ENCODE data around the gene RNF41. TPM values are rescaled to one million over a fixed set of nuclear protein-coding genes. Genes with fewer than 3 reads are reported as not detected.
A peak's percentile ranks its signal among the peaks of the same experiment; 100 is the strongest.

Gene RNF41
- total RNA-seq, 1 donor: 131 TPM

DNA sequence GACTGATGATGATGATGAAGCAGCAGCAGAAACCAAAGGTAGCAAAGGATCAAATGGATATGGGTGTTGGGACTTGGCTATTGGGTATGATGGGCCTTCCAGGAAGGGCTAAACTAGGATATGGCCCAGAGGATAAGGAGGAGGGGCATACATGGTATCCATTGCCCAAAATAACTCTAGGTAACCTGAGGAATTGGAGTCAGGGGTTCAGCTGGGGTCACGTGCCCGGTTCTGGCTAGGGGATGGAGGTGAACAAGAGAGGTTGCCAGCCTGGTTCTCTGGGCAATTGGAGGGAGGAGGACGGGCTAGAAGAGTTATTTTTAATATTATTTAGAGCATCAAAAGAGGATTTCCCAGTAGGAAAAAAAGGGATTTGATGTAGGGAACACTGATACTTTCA is 39.2 kb upstream of the RNF41 start:
- no peak overlapping the region for H3K4me3 ChIP-seq (ENCODE audit: low read depth, low read length)
- DNase-seq (ENCODE audit: low read depth): no peak
- TF ChIP-seq, protein P1, sequence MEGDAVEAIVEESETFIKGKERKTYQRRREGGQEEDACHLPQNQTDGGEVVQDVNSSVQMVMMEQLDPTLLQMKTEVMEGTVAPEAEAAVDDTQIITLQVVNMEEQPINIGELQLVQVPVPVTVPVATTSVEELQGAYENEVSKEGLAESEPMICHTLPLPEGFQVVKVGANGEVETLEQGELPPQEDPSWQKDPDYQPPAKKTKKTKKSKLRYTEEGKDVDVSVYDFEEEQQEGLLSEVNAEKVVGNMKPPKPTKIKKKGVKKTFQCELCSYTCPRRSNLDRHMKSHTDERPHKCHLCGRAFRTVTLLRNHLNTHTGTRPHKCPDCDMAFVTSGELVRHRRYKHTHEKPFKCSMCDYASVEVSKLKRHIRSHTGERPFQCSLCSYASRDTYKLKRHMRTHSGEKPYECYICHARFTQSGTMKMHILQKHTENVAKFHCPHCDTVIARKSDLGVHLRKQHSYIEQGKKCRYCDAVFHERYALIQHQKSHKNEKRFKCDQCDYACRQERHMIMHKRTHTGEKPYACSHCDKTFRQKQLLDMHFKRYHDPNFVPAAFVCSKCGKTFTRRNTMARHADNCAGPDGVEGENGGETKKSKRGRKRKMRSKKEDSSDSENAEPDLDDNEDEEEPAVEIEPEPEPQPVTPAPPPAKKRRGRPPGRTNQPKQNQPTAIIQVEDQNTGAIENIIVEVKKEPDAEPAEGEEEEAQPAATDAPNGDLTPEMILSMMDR (IDR thresholded peaks at IDR 0.05; ENCODE audit: insufficient read depth, low read depth, low read length): no peak

DNA sequence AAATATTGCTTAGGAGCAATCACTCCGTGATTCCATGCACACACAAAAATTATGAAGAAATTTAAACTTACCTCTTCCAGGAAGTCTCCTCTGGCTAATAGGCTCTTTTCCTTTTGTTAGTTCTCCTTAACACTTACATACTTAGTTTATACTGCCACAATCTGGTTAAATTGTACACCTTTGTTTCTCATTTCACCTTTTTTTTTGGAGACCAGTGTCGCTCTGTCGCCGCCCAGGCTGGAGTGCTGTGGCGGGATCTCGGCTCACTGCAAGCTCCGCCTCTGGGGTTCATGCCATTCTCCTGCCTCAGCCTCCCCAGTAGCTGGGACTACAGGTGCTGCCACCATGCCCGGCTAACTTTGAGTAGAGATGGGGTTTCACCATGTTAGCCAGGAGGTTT is 38.7 kb upstream of the RNF41 start:
- TF ChIP-seq, protein P1 (IDR thresholded peaks at IDR 0.05; ENCODE audit: insufficient read depth, low read depth, low read length): no peak
- DNase-seq (ENCODE audit: low read depth): no peak
- H3K4me3 ChIP-seq (ENCODE audit: low read depth, low read length): no peak overlapping the region

DNA sequence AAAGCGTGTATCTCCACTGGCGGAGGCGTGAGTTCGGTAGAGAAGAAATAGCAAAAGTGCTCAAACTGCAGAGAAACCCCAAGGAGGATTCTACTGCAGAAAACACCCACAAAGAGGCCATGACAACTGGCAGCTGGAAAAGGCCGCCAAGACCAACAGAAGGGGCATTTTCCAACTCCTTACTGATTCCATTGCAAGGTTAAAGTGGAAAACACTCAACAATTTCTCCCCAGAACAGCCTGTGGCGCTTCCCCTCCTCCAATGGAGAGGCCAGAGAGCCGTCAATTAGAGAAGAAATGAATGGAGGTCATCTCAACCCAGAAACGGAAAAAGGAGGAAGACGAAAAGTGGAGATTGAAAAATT is 37.1 kb upstream of the RNF41 start:
- no peak for DNase-seq (ENCODE audit: low read depth)
- TF ChIP-seq, protein P1 (IDR thresholded peaks at IDR 0.05; ENCODE audit: insufficient read depth, low read depth, low read length): no peak
- H3K4me3 ChIP-seq (ENCODE audit: low read depth, low read length): peak overlapping the region; percentile 72

DNA sequence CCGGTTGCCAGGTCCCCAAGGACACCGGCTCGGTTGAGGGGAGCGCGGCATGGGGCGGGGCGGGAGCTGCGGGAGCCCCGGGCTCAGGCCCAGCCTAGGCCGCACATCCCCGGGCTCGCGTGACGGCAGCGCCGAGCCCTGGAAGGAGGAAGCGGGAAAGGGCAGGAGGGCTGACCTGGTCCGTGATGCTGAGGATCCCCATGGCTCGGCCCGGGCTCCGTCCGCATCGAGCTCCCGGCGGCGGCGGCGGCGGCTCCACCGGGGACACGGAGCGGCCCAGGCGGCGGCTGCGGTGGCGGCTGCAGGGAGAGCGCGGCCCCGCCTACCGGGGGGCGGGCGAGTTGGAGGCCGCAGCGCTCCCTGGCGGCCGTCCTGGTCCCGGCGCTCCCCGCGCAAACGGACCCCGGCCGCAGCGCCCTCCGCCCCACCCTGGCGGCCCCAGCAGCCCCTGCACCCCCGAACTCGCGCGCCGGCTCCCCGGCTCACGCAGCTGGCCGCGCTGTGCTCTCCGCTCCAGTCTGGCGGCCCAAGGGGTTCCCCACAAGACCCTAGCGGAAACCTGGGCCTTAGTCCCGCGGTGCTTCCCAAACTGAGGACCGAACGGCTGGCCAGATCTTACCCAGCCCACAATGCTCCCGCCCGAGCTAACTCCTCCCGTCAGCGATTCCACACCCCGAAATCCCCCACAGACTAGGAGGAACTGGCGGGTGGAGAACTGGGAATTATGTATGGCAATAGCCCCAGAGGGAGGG is 36.5 kb upstream of the RNF41 start, which contains the start of gene ANKRD52:
TSS of gene ANKRD52 (minus strand) at position 317 of the 752 bp plus-strand sequence. CDS start at position 202, 115 bp downstream.
- TF ChIP-seq, protein P1 (IDR thresholded peaks at IDR 0.05; ENCODE audit: insufficient read depth, low read depth, low read length): peak; percentile 41
- H3K4me3 ChIP-seq (ENCODE audit: low read depth, low read length): peak within 1 kb of the TSS; percentile 72
- peak; percentile 65 for DNase-seq (ENCODE audit: low read depth)

DNA sequence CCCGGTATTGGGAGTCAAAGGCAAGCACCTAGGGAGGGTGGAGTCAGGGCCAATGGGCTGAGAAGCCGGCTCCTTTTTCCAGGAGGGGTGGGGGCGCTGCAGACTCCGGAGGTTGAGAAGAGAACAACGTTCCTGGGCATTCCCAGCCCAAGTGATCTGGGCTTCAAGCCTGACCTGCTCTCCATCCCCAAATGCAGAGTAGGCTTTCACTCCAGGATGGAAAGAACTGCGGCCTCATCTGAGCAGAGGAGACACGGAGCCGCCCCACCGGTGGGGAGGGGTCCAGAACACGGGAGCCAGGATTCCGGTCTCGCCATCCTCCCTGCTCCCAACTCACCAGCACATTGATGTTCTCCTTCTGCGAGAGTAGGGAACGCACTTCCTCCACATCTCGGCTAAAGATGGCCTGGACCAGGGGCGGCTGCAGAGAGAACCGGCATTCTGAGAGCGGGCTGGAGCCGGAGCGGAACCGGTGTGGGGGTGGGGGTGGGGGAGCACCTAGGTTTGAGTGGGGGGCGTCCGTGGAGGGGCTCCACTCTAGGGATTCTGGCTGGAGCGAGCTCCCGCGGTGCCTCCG is 35.9 kb upstream of the RNF41 start:
- TF ChIP-seq, protein P1 (IDR thresholded peaks at IDR 0.05; ENCODE audit: insufficient read depth, low read depth, low read length): no peak
- peak overlapping the region; percentile 72 for H3K4me3 ChIP-seq (ENCODE audit: low read depth, low read length)
- DNase-seq (ENCODE audit: low read depth): peak; percentile 30

DNA sequence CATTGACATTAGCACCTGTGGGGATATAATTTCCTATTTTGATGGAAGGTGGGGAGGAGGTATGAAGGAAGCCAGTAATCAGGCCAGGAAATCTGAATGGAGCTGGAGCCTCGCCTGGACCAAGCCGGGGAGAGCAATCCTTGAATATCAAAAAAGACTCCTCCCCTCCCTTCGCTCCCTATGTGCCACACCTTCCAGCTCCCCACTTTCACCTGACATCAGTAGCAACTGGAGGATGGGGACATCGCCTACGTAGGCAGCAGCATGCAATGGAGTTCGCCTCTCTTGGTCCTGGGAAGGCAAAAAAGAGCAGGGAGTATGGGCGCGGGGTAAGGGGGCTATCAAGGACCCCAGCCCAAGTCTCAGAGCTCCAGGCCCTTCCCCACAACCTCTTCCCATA is 35.3 kb upstream of the RNF41 start:
- DNase-seq (ENCODE audit: low read depth): no peak
- TF ChIP-seq, protein P1 (IDR thresholded peaks at IDR 0.05; ENCODE audit: insufficient read depth, low read depth, low read length): no peak

More for the DNA sequence above, 35.3 kb upstream of the RNF41 start:
- H3K4me3 ChIP-seq (ENCODE audit: low read depth, low read length): peak overlapping the region; percentile 72
